Natural killer cell (primary cell): ENCODE results near the gene ARMC9. TPM values are rescaled to one million over a fixed set of nuclear protein-coding genes. Genes with fewer than 3 reads are reported as not detected.
"Not testable (repeated sequence)": the region's sequence is repeated elsewhere in the genome, so short reads cannot be mapped to it uniquely, and the experiment has no call there.

Experiments
- ATAC-seq, 3 donors: fragments of 150-1000 bp in 2 of 3; fragments of 200-7000 bp in 1 of 3; cut with Tn5 transposase; 1 replicate in 1 of 3; 2 replicates in 2 of 3; pipeline ENCODE4 v1.10.0; 2021; ENCODE audit warnings: mild to moderate bottlenecking in 2 of 3, moderate library complexity in 2 of 3
- DNase-seq, 2 donors: peaks; one replicate each; pipeline versions ENCODE4 v3.0.0 to v3.0.0-alpha.2; 2013 to 2021; ENCODE audit warnings: mixed read lengths in 1 of 2
- H3K27ac ChIP-seq: one replicate; pipeline ENCODE4 v1.5.1; 2013; ENCODE audit warnings: mild to moderate bottlenecking, low read length
- H3K27me3 ChIP-seq: one replicate; pipeline ENCODE4 v1.6.1; 2013; ENCODE audit warnings: low read length; ENCODE audit not compliant: control insufficient read depth, insufficient read depth
- H3K36me3 ChIP-seq: one replicate; pipeline ENCODE4 v1.6.1; 2013; ENCODE audit warnings: low read length; ENCODE audit not compliant: control insufficient read depth, insufficient read depth
- H3K4me1 ChIP-seq: one replicate; pipeline ENCODE4 v1.6.1; 2013; ENCODE audit warnings: low read length; ENCODE audit not compliant: control insufficient read depth, insufficient read depth
- H3K4me3 ChIP-seq: one replicate; pipeline ENCODE4 v1.5.1; 2013; ENCODE audit warnings: low read length
- H3K9me3 ChIP-seq: one replicate; pipeline ENCODE4 v1.6.1; 2013; ENCODE audit warnings: low read length; ENCODE audit not compliant: control insufficient read depth, insufficient read depth
- H3K27ac Mint-ChIP-seq, 2 donors: one replicate each; pipeline ENCODE4 v1.8.0; 2022; ENCODE audit warnings: mild to moderate bottlenecking in 2 of 2, mixed read lengths in 2 of 2, moderate library complexity in 1 of 2
- H3K27me3 Mint-ChIP-seq, 2 donors: one replicate each; pipeline ENCODE4 v1.8.0; 2022; ENCODE audit warnings: low read depth in 2 of 2, mixed read lengths in 2 of 2
- H3K36me3 Mint-ChIP-seq: one replicate; pipeline ENCODE4 v1.8.0; 2022; ENCODE audit warnings: mixed read lengths
- H3K4me1 Mint-ChIP-seq, 2 donors: one replicate each; pipeline ENCODE4 v1.8.0; 2022; ENCODE audit warnings: mixed read lengths in 2 of 2
- H3K4me3 Mint-ChIP-seq: one replicate; pipeline ENCODE4 v1.8.0; 2022; ENCODE audit warnings: mild to moderate bottlenecking, moderate library complexity, mixed read lengths
- H3K9me3 Mint-ChIP-seq, 2 donors: one replicate each; pipeline ENCODE4 v1.8.0; 2022; ENCODE audit warnings: mixed read lengths in 2 of 2
- CTCF ChIP-seq: fragments of 200-600 bp; IDR thresholded peaks from one replicate; pipeline ENCODE4 v1.8.0; 2022; ENCODE audit warnings: antibody characterized with exemption
- WGBS: methylation state at CpG from one replicate; pipeline ENCODE4 v1.1.7; 2013; ENCODE audit warnings: missing lambda C conversion rate; ENCODE audit not compliant: insufficient coverage; 5-methylcytosine and 5-hydroxymethylcytosine counted together
- intact Hi-C: fragments of 100-400 bp; cut with micrococcal nuclease; formaldehyde crosslinking; loops from one replicate; pipeline ENCODE4 v1.14.2; 2022
- total RNA-seq, 4 donors: library from RNA; stranded (reverse); fragments of 120-200 nt in 1 of 4; gene quantifications; one replicate each; pipeline versions ENCODE4 v1.2.3 to v1.2.4, GENCODE V29; 2013 to 2022

The ARMC9 gene
- total RNA-seq, 3 donors from 2014 or later (not counting 1 experiment from before 2014, with no cell fraction given) = 1.2 to 2.3 (median 2.0) TPM

- not testable (repeated sequence) for H3K36me3 ChIP-seq, H3K4me1 ChIP-seq, H3K27ac ChIP-seq, H3K4me3 Mint-ChIP-seq, H3K9me3 Mint-ChIP-seq, H3K9me3 ChIP-seq, H3K4me3 ChIP-seq, H3K27me3 Mint-ChIP-seq, H3K27me3 ChIP-seq, H3K36me3 Mint-ChIP-seq
- ATAC-seq = peak in 2 of 3 donors; percentile 76 to 77
- DNase-seq = peak in 1 of 2 donors; percentile 63
- H3K4me1 Mint-ChIP-seq = peaks cover 30 to 37% of the 10 kb centered on the region in 2 donors
- 13% methylated on average over 13 of the region's 16 CpGs for WGBS
- TF ChIP-seq CTCF = peak; percentile 71
- H3K27ac Mint-ChIP-seq = peak overlapping the region; percentile 67 to 83
- intact Hi-C loops = loop anchor here (1.0 kb wide), 1 partner anchor 109 kb away; no protein-coding TSS in a partner anchor
Measured at GRCh38 chr2:231405601-231406367, 207.4 kb downstream of the ARMC9 start.

GRCh38 chr2:231407686-231408085 is 209.3 kb downstream of the ARMC9 start:
- H3K27ac Mint-ChIP-seq, H3K4me3 ChIP-seq, H3K4me3 Mint-ChIP-seq, H3K27me3 ChIP-seq, H3K36me3 ChIP-seq, intact Hi-C loops, H3K9me3 Mint-ChIP-seq, H3K36me3 Mint-ChIP-seq, DNase-seq, H3K27ac ChIP-seq, ATAC-seq, H3K9me3 ChIP-seq: not testable (repeated sequence)
- Mint-ChIP-seq H3K27me3 (peaks cover 0 to 12% of the 10 kb centered on the region in 2 donors), H3K4me1 (peaks cover 24 to 32% of the 10 kb centered on the region in 2 donors)
- 93% methylated on average over 5 of the region's 5 CpGs for WGBS
- H3K4me1 ChIP-seq = peaks cover 16% of the 10 kb centered on the region

- DNase-seq, H3K27ac Mint-ChIP-seq, H3K27me3 ChIP-seq, H3K4me3 ChIP-seq, H3K27ac ChIP-seq, H3K9me3 Mint-ChIP-seq, H3K9me3 ChIP-seq, H3K36me3 Mint-ChIP-seq, H3K36me3 ChIP-seq, H3K4me3 Mint-ChIP-seq, intact Hi-C loops, ATAC-seq: not testable (repeated sequence)
- 82% methylated on average over 6 of the region's 9 CpGs for WGBS
- Mint-ChIP-seq H3K27me3 (peaks cover 0 to 15% of the 10 kb centered on the region in 2 donors), H3K4me1 (peaks cover 24 to 29% of the 10 kb centered on the region in 2 donors)
- peaks cover 17% of the 10 kb centered on the region for H3K4me1 ChIP-seq
Measured at GRCh38 chr2:231408304-231408703, 209.9 kb downstream of the ARMC9 start.

GRCh38 chr2:231409776-231410175 is 211.3 kb downstream of the ARMC9 start:
- H3K4me3 Mint-ChIP-seq = no peak overlapping the region
- Histone ChIP-seq H3K4me3 (no peak overlapping the region), H3K4me1 (peaks cover 17% of the 10 kb centered on the region), H3K36me3 (no peaks in the 10 kb centered on the region), H3K27me3 (peaks cover 6% of the 10 kb centered on the region), H3K9me3 (peaks cover 9% of the 10 kb centered on the region), H3K27ac (no peak overlapping the region)
- intact Hi-C loops = loop anchor here (5.0 kb wide), 3 partner anchors 43 to 162 kb away; no protein-coding TSS in a partner anchor
- H3K4me1 Mint-ChIP-seq = peaks cover 24 to 29% of the 10 kb centered on the region in 2 donors
- ATAC-seq = no peak
- no peak for TF ChIP-seq CTCF
- no peak overlapping the region for H3K27ac Mint-ChIP-seq
- peaks cover 0 to 5% of the 10 kb centered on the region in 2 donors for H3K9me3 Mint-ChIP-seq
- no peaks in the 10 kb centered on the region for H3K36me3 Mint-ChIP-seq
- no peak for DNase-seq
- 94% methylated on average over 5 of the region's 5 CpGs for WGBS
- peaks cover 0 to 17% of the 10 kb centered on the region in 2 donors for H3K27me3 Mint-ChIP-seq
